Karpas-422 (cell line): ENCODE data around the gene CHST15. TPM values are rescaled to one million over a fixed set of nuclear protein-coding genes. Genes with fewer than 3 reads are reported as not detected.

Experiments
- DNase-seq: peaks from one replicate; pipeline ENCODE4 v3.0.0-alpha.2; 2015
- H2AFZ ChIP-seq: fragments of 200-600 bp; sonication (generic); 2 replicates; pipeline ENCODE4 v1.6.1; 2014; ENCODE audit warnings: antibody characterized with exemption, low read length, mixed read lengths
- H3K27ac ChIP-seq: fragments of 200-600 bp; sonication (generic); 2 replicates; pipeline ENCODE4 v1.5.1; 2014; ENCODE audit warnings: mild to moderate bottlenecking, low read length, moderate library complexity
- H3K27me3 ChIP-seq: fragments of 200-600 bp; sonication (generic); 2 replicates; pipeline ENCODE4 v1.6.1; 2014; ENCODE audit warnings: low read length, mixed read lengths
- H3K36me3 ChIP-seq: fragments of 200-600 bp; sonication (generic); 2 replicates; pipeline ENCODE4 v1.6.1; 2014; ENCODE audit warnings: low read length, mixed read lengths; ENCODE audit not compliant: insufficient read depth
- H3K4me1 ChIP-seq: fragments of 200-600 bp; sonication (generic); 2 replicates; pipeline ENCODE4 v1.6.1; 2014; ENCODE audit warnings: mild to moderate bottlenecking, low read length, mixed read lengths
- H3K4me2 ChIP-seq: fragments of 200-600 bp; sonication (generic); 2 replicates; pipeline ENCODE4 v1.6.1; 2014; ENCODE audit warnings: low read length, low read depth, mild to moderate bottlenecking; ENCODE audit not compliant: poor library complexity, severe bottlenecking
- H3K4me3 ChIP-seq: fragments of 200-600 bp; sonication (generic); 2 replicates; pipeline ENCODE4 v1.5.1; 2014; ENCODE audit warnings: mild to moderate bottlenecking, antibody characterized with exemption, low read length, mixed read lengths
- H3K79me2 ChIP-seq: fragments of 200-600 bp; sonication (generic); 2 replicates; pipeline ENCODE4 v1.6.1; 2014; ENCODE audit warnings: mild to moderate bottlenecking, low read length, mixed read lengths
- H3K9ac ChIP-seq: fragments of 200-600 bp; sonication (generic); 2 replicates; pipeline ENCODE4 v1.6.0; 2014; ENCODE audit warnings: low read length
- H3K9me2 ChIP-seq: fragments of 200-600 bp; sonication (generic), shearing (Covaris generic); replicated peaks from 2 replicates; pipeline ENCODE4 v1.6.0; 2014; ENCODE audit warnings: mild to moderate bottlenecking, low read length, moderate library complexity; ENCODE audit not compliant: insufficient read depth
- H3K9me3 ChIP-seq: fragments of 300-700, 200-600 bp; sonication (generic); 2 replicates; pipeline ENCODE4 v1.6.1; 2014; ENCODE audit warnings: low read length, mixed read lengths
- H4K20me1 ChIP-seq: fragments of 200-600 bp; sonication (generic); 2 replicates; pipeline ENCODE4 v1.6.1; 2014; ENCODE audit warnings: mild to moderate bottlenecking, antibody characterized with exemption, low read length, low read depth; ENCODE audit not compliant: insufficient read depth
- total RNA-seq: library from RNA; depleted of rRNA; stranded (reverse); fragments of >200 nt; shearing (Covaris generic); gene quantifications from 2 replicates; pipeline ENCODE4 v1.2.3, GENCODE V29; 2014; ENCODE audit warnings: low replicate concordance

CHST15 gene
- total RNA-seq, 1 experiment from 2014 or later = not detected

GRCh38 chr10:124132306-124132705 is 38.9 kb upstream of the CHST15 start:
- Histone ChIP-seq H3K79me2 (no peaks in the 10 kb centered on the region), H3K9ac (no peak overlapping the region), H3K9me2 (no peaks in the 10 kb centered on the region), H3K4me3 (no peak overlapping the region), H2AFZ (no peak overlapping the region), H3K27ac (no peak overlapping the region), H3K36me3 (no peaks in the 10 kb centered on the region), H3K4me1 (no peaks in the 10 kb centered on the region), H3K4me2 (no peak overlapping the region), H3K9me3 (no peaks in the 10 kb centered on the region), H4K20me1 (no peaks in the 10 kb centered on the region), H3K27me3 (no peaks in the 10 kb centered on the region)
- no peak for DNase-seq

- Histone ChIP-seq H3K9ac (no peak overlapping the region), H3K9me3 (no peaks in the 10 kb centered on the region), H3K36me3 (no peaks in the 10 kb centered on the region), H3K9me2 (no peaks in the 10 kb centered on the region), H3K27ac (no peak overlapping the region), H2AFZ (no peak overlapping the region), H3K79me2 (no peaks in the 10 kb centered on the region), H3K4me1 (no peaks in the 10 kb centered on the region), H3K4me2 (no peak overlapping the region), H3K27me3 (no peaks in the 10 kb centered on the region), H4K20me1 (no peaks in the 10 kb centered on the region), H3K4me3 (no peak overlapping the region)
- no peak for DNase-seq
Observed at GRCh38 chr10:124131172-124131571, 37.8 kb upstream of the CHST15 start.

- Histone ChIP-seq H3K27me3 (0 out of 2 replicates have a peak, but pooled peaks cover under 1% of the 10 kb centered on the region), H3K36me3 (no peaks in the 10 kb centered on the region), H3K4me3 (no peak overlapping the region), H3K9me3 (no peaks in the 10 kb centered on the region), H3K9me2 (no peaks in the 10 kb centered on the region), H3K27ac (no peak overlapping the region), H4K20me1 (no peaks in the 10 kb centered on the region), H2AFZ (no peak overlapping the region), H3K9ac (no peak overlapping the region), H3K4me1 (no peaks in the 10 kb centered on the region), H3K4me2 (no peak overlapping the region), H3K79me2 (no peaks in the 10 kb centered on the region)
- DNase-seq = no peak
Observed at GRCh38 chr10:124130198-124130900, 37.0 kb upstream of the CHST15 start.

GRCh38 chr10:124129471-124129870 is 36.1 kb upstream of the CHST15 start:
- DNase-seq = no peak

GRCh38 chr10:124128811-124129145 is 35.4 kb upstream of the CHST15 start:
- Histone ChIP-seq H3K27ac (no peak overlapping the region), H4K20me1 (no peaks in the 10 kb centered on the region), H3K9me3 (no peaks in the 10 kb centered on the region), H3K9me2 (no peaks in the 10 kb centered on the region), H3K9ac (no peak overlapping the region), H3K4me1 (no peaks in the 10 kb centered on the region), H3K4me2 (no peak overlapping the region), H3K79me2 (no peaks in the 10 kb centered on the region), H3K36me3 (no peaks in the 10 kb centered on the region), H2AFZ (no peak overlapping the region), H3K27me3 (0 out of 2 replicates have a peak, but pooled peaks cover 3% of the 10 kb centered on the region), H3K4me3 (no peak overlapping the region)
- DNase-seq = no peak

More at GRCh38 chr10:124129471-124129870, 36.1 kb upstream of the CHST15 start:
- Histone ChIP-seq H3K9me3 (no peaks in the 10 kb centered on the region), H3K4me2 (no peak overlapping the region), H3K4me3 (no peak overlapping the region), H4K20me1 (no peaks in the 10 kb centered on the region), H3K9ac (no peak overlapping the region), H3K4me1 (no peaks in the 10 kb centered on the region), H3K9me2 (no peaks in the 10 kb centered on the region), H3K36me3 (no peaks in the 10 kb centered on the region), H3K27ac (no peak overlapping the region), H3K27me3 (0 out of 2 replicates have a peak, but pooled peaks cover 3% of the 10 kb centered on the region), H3K79me2 (no peaks in the 10 kb centered on the region), H2AFZ (no peak overlapping the region)

GRCh38 chr10:124127965-124128810 is 34.8 kb upstream of the CHST15 start:
- Histone ChIP-seq H3K4me3 (no peak overlapping the region), H3K4me2 (no peak overlapping the region), H3K27me3 (0 out of 2 replicates have a peak, but pooled peaks cover 3% of the 10 kb centered on the region), H3K36me3 (no peaks in the 10 kb centered on the region), H3K4me1 (no peaks in the 10 kb centered on the region), H3K79me2 (no peaks in the 10 kb centered on the region), H3K9ac (no peak overlapping the region), H2AFZ (no peak overlapping the region), H3K9me2 (no peaks in the 10 kb centered on the region), H3K27ac (no peak overlapping the region), H4K20me1 (no peaks in the 10 kb centered on the region), H3K9me3 (no peaks in the 10 kb centered on the region)
- no peak for DNase-seq

- H3K27ac ChIP-seq = no peak overlapping the region
- no peaks in the 10 kb centered on the region for H3K79me2 ChIP-seq
- H3K9me3 ChIP-seq = no peaks in the 10 kb centered on the region
- no peak overlapping the region for H3K4me2 ChIP-seq
- 0 out of 2 replicates have a peak, but pooled peaks cover 3% of the 10 kb centered on the region for H3K27me3 ChIP-seq
- no peaks in the 10 kb centered on the region for H3K9me2 ChIP-seq
- H3K4me3 ChIP-seq = no peak overlapping the region
- H3K4me1 ChIP-seq = no peaks in the 10 kb centered on the region
- DNase-seq = no peak
- no peaks in the 10 kb centered on the region for H4K20me1 ChIP-seq
- H3K36me3 ChIP-seq = no peaks in the 10 kb centered on the region
- no peak overlapping the region for H3K9ac ChIP-seq
- H2AFZ ChIP-seq = no peak overlapping the region
Observed at GRCh38 chr10:124127563-124127962, 34.2 kb upstream of the CHST15 start.

GRCh38 chr10:124126983-124127385 is 33.6 kb upstream of the CHST15 start:
- no peaks in the 10 kb centered on the region for H3K4me1 ChIP-seq
- H3K36me3 ChIP-seq = no peaks in the 10 kb centered on the region
- no peak overlapping the region for H3K27ac ChIP-seq
- H3K9me2 ChIP-seq = no peaks in the 10 kb centered on the region
- H2AFZ ChIP-seq = no peak overlapping the region
- H3K79me2 ChIP-seq = no peaks in the 10 kb centered on the region
- DNase-seq = no peak
- 0 out of 2 replicates have a peak, but pooled peaks cover 3% of the 10 kb centered on the region for H3K27me3 ChIP-seq
- H4K20me1 ChIP-seq = no peaks in the 10 kb centered on the region
- H3K9ac ChIP-seq = no peak overlapping the region
- H3K4me3 ChIP-seq = no peak overlapping the region
- H3K4me2 ChIP-seq = no peak overlapping the region
- no peaks in the 10 kb centered on the region for H3K9me3 ChIP-seq
